Mesenchymal stem cell (in vitro differentiated cells and primary cell): ENCODE results near the gene LYRM9. TPM values are rescaled to one million over a fixed set of nuclear protein-coding genes. Genes with fewer than 3 reads are reported as not detected.

Experiments used
- DNase-seq: peaks from one replicate; pipeline ENCODE4 v3.0.0-alpha.2; 2013
- H2AFZ ChIP-seq: one replicate; pipeline ENCODE4 v1.6.1; 2013; ENCODE audit warnings: low read depth, mild to moderate bottlenecking, control low read depth, inconsistent platforms, low read length, moderate library complexity
- H2AK5ac ChIP-seq: 2 replicates; pipeline ENCODE4 v1.6.1; 2013; ENCODE audit warnings: low read length, moderate library complexity, mild to moderate bottlenecking, inconsistent platforms; ENCODE audit not compliant: severe bottlenecking
- H2BK120ac ChIP-seq: one replicate; pipeline ENCODE4 v1.6.1; 2013; ENCODE audit warnings: low read depth, mild to moderate bottlenecking, inconsistent platforms, low read length, moderate library complexity
- H2BK12ac ChIP-seq, 2 experiments: one replicate each; pipeline ENCODE4 v1.6.1; 2013; ENCODE audit warnings: inconsistent platforms in 2 of 2, low read length in 2 of 2, mild to moderate bottlenecking in 2 of 2, moderate library complexity in 2 of 2, control low read depth in 1 of 2
- H2BK15ac ChIP-seq: one replicate; pipeline ENCODE4 v1.6.1; 2013; ENCODE audit warnings: mild to moderate bottlenecking, low read depth, inconsistent platforms; ENCODE audit not compliant: poor library complexity, severe bottlenecking
- H2BK5ac ChIP-seq: 2 replicates; pipeline ENCODE4 v1.6.1; 2013; ENCODE audit warnings: low read depth, mild to moderate bottlenecking, low read length, control low read depth, inconsistent platforms; ENCODE audit not compliant: poor library complexity, severe bottlenecking
- H3K14ac ChIP-seq, 2 experiments: one replicate each; pipeline ENCODE4 v1.6.1; 2013; ENCODE audit warnings: inconsistent platforms in 2 of 2, low read length in 2 of 2, control low read depth in 1 of 2, mild to moderate bottlenecking in 1 of 2, moderate library complexity in 1 of 2
- H3K18ac ChIP-seq, 2 experiments: one replicate each; pipeline ENCODE4 v1.6.1; 2013; ENCODE audit warnings: inconsistent platforms in 2 of 2, low read length in 2 of 2, control low read depth in 1 of 2, low read depth in 1 of 2, mild to moderate bottlenecking in 1 of 2
- H3K23ac ChIP-seq, 2 experiments: one replicate each; pipeline ENCODE4 v1.6.1; 2013; ENCODE audit warnings: inconsistent platforms in 2 of 2, low read length in 2 of 2, mild to moderate bottlenecking in 2 of 2, moderate library complexity in 2 of 2, control low read depth in 1 of 2
- H3K27ac ChIP-seq: 2 replicates; pipeline ENCODE4 v1.5.1; 2013; ENCODE audit warnings: mild to moderate bottlenecking, moderate library complexity, low read length, control low read depth, inconsistent platforms; ENCODE audit not compliant: poor library complexity, severe bottlenecking
- H3K27me3 ChIP-seq, 2 experiments: 2 replicates each; pipeline versions ENCODE4 v1.6.1 to v1.7.0; 2013; ENCODE audit warnings: low read length in 2 of 2, mild to moderate bottlenecking in 2 of 2, moderate library complexity in 2 of 2, control low read depth in 1 of 2, inconsistent platforms in 1 of 2; ENCODE audit not compliant: control insufficient read depth in 1 of 2, insufficient read depth in 1 of 2
- H3K36me3 ChIP-seq, 2 experiments: 2 replicates each; pipeline versions ENCODE4 v1.6.1 to v1.7.0; 2013; ENCODE audit warnings: low read length in 2 of 2, control low read depth in 1 of 2, inconsistent platforms in 1 of 2, low read depth in 1 of 2, mild to moderate bottlenecking in 1 of 2; ENCODE audit not compliant: insufficient read depth in 2 of 2, control insufficient read depth in 1 of 2
- H3K4ac ChIP-seq, 2 experiments: one replicate each; pipeline ENCODE4 v1.6.1; 2013; ENCODE audit warnings: inconsistent platforms in 2 of 2, low read length in 2 of 2, mild to moderate bottlenecking in 2 of 2, moderate library complexity in 2 of 2, control low read depth in 1 of 2, low read depth in 1 of 2
- H3K4me1 ChIP-seq: 2 replicates; pipeline ENCODE4 v1.6.1; 2013; ENCODE audit warnings: low read depth, low read length, control low read depth; ENCODE audit not compliant: control insufficient read depth, insufficient read depth
- H3K4me2 ChIP-seq: 2 replicates; pipeline ENCODE4 v1.6.1; 2013; ENCODE audit warnings: low read length, mild to moderate bottlenecking, inconsistent platforms; ENCODE audit not compliant: poor library complexity, severe bottlenecking
- H3K4me3 ChIP-seq, 2 experiments: 2 replicates each; pipeline versions ENCODE4 v1.5.1 to v1.7.0; 2013; ENCODE audit warnings: low read length in 2 of 2, mild to moderate bottlenecking in 2 of 2, control low read depth in 1 of 2, low read depth in 1 of 2; ENCODE audit not compliant: insufficient read depth in 1 of 2
- H3K79me1 ChIP-seq: replicated peaks from 2 replicates; pipeline ENCODE4 v1.6.1; 2013; ENCODE audit warnings: mild to moderate bottlenecking, control low read depth, low read length, inconsistent platforms; ENCODE audit not compliant: poor library complexity, severe bottlenecking
- H3K9ac ChIP-seq: 2 replicates; pipeline ENCODE4 v1.7.0; 2013; ENCODE audit warnings: mild to moderate bottlenecking, low read length, moderate library complexity
- H3K9me3 ChIP-seq: 2 replicates; pipeline ENCODE4 v1.7.0; 2013; ENCODE audit warnings: mild to moderate bottlenecking, low read length; ENCODE audit not compliant: control insufficient read depth
- H4K8ac ChIP-seq: one replicate; pipeline ENCODE4 v1.6.1; 2013; ENCODE audit warnings: inconsistent platforms, mild to moderate bottlenecking, low read length, moderate library complexity
- H4K91ac ChIP-seq: one replicate; pipeline ENCODE4 v1.6.1; 2013; ENCODE audit warnings: mild to moderate bottlenecking, low read length, inconsistent platforms
- WGBS: methylation state at CpG from one replicate; pipeline ENCODE4 v1.1.7; 2013; ENCODE audit warnings: mixed read lengths; 5-methylcytosine and 5-hydroxymethylcytosine counted together
- polyA plus RNA-seq, 2 experiments: library from polyadenylated mRNA; stranded (reverse); fragments of 200-250 nt; gene quantifications; one replicate each; pipeline ENCODE4 v1.2.3, GENCODE V29; 2013

LYRM9 gene
- 5.3 TPM for polyA plus RNA-seq (2013, experiment 1 of 2)
- 4.6 TPM for polyA plus RNA-seq (2013, experiment 2 of 2)

GRCh38 chr17:27892866-27893769, at the start of gene LYRM9:
TSS of gene LYRM9 (minus strand) at chr17:27893365. CDS start at chr17:27882694, 10,671 bp downstream.
- WGBS = 2% methylated on average over 39 of the region's 75 CpGs
- Histone ChIP-seq H2BK12ac (no peak within 1 kb of the TSS), H3K27me3 (peaks cover 19 to 23% of the 10 kb centered on the region in 2 experiments), H3K36me3 (peaks cover 0 to 4% of the 10 kb centered on the region in 2 experiments), H2AFZ (peak within 1 kb of the TSS; percentile 98), H3K23ac (peak within 1 kb of the TSS in 1 of 2 experiments; percentile 31), H4K91ac (peak within 1 kb of the TSS; percentile 81), H3K9ac (peak within 1 kb of the TSS; percentile 97), H3K79me1 (no peaks in the 10 kb centered on the region), H3K18ac (peak within 1 kb of the TSS; percentile 92 to 94), H2AK5ac (no peak within 1 kb of the TSS), H2BK15ac (no peak within 1 kb of the TSS), H4K8ac (peak within 1 kb of the TSS; percentile 96), H3K4me2 (peak within 1 kb of the TSS; percentile 91), H3K9me3 (no peaks in the 10 kb centered on the region), H3K4ac (peak within 1 kb of the TSS; percentile 86 to 96), H3K27ac (no peak within 1 kb of the TSS), H2BK5ac (no peak within 1 kb of the TSS), H3K4me1 (peaks cover 8% of the 10 kb centered on the region), H3K14ac (peak within 1 kb of the TSS in 1 of 2 experiments; percentile 58), H3K4me3 (peak within 1 kb of the TSS; percentile 72 to 89), H2BK120ac (peak within 1 kb of the TSS; percentile 78)
- peak; percentile 80 for DNase-seq

- H3K9ac ChIP-seq = no peak overlapping the region
- 60% methylated on average over 11 of the region's 13 CpGs for WGBS
- DNase-seq = no peak
Measured at GRCh38 chr17:27940503-27941428, 47.6 kb upstream of the LYRM9 start.

GRCh38 chr17:27939474-27940465, 46.6 kb upstream of the LYRM9 start:
- Histone ChIP-seq H3K4me3 (no peak overlapping the region), H3K9me3 (no peaks in the 10 kb centered on the region), H2BK15ac (no peak overlapping the region), H2BK120ac (no peak overlapping the region), H2AK5ac (no peak overlapping the region), H3K4me1 (no peaks in the 10 kb centered on the region), H3K27ac (no peak overlapping the region), H4K91ac (no peak overlapping the region), H2BK12ac (no peak overlapping the region), H3K14ac (no peak overlapping the region), H3K9ac (no peak overlapping the region), H3K27me3 (peaks cover 20 to 45% of the 10 kb centered on the region in 2 experiments), H3K4me2 (no peak overlapping the region), H3K79me1 (no peaks in the 10 kb centered on the region), H3K36me3 (no peaks in the 10 kb centered on the region), H3K23ac (no peak overlapping the region), H2AFZ (no peak overlapping the region), H4K8ac (no peak overlapping the region), H3K18ac (no peak overlapping the region), H3K4ac (no peak overlapping the region), H2BK5ac (no peak overlapping the region)
- DNase-seq = no peak
- 51% methylated on average over 7 of the region's 7 CpGs for WGBS

More at GRCh38 chr17:27940503-27941428, 47.6 kb upstream of the LYRM9 start:
- H2BK12ac ChIP-seq = no peak overlapping the region
- H3K27ac ChIP-seq = no peak overlapping the region
- H3K4me1 ChIP-seq = no peaks in the 10 kb centered on the region
- H4K91ac ChIP-seq = no peak overlapping the region
- H3K36me3 ChIP-seq = no peaks in the 10 kb centered on the region
- H2AFZ ChIP-seq = no peak overlapping the region
- H4K8ac ChIP-seq = no peak overlapping the region
- no peak overlapping the region for H2AK5ac ChIP-seq
- no peak overlapping the region for H3K18ac ChIP-seq
- no peak overlapping the region for H2BK5ac ChIP-seq
- H3K79me1 ChIP-seq = no peaks in the 10 kb centered on the region
- no peaks in the 10 kb centered on the region for H3K9me3 ChIP-seq
- peaks cover 16 to 39% of the 10 kb centered on the region in 2 experiments for H3K27me3 ChIP-seq
- H2BK120ac ChIP-seq = no peak overlapping the region
- H3K4ac ChIP-seq = no peak overlapping the region
- no peak overlapping the region for H2BK15ac ChIP-seq
- H3K4me2 ChIP-seq = no peak overlapping the region
- H3K14ac ChIP-seq = no peak overlapping the region
- no peak overlapping the region for H3K4me3 ChIP-seq
- no peak overlapping the region for H3K23ac ChIP-seq
